DOHH2 (cell line): ENCODE data around the gene DACT2.
"Not testable (repeated sequence)": the region's sequence is repeated elsewhere in the genome, so short reads cannot be mapped to it uniquely, and the experiment has no call there.

Experiments used
- CTCF ChIP-seq: fragments of 200-600 bp; sonication (generic); IDR thresholded peaks from one replicate; pipeline ENCODE4 v1.5.1; 2014; ENCODE audit warnings: antibody characterized with exemption, mild to moderate bottlenecking, low read depth, low read length; ENCODE audit not compliant: poor library complexity, severe bottlenecking
- EZH2phosphoT487 ChIP-seq: fragments of 200-600 bp; sonication (generic); IDR thresholded peaks from 2 replicates; pipeline ENCODE4 v1.6.1; 2017; ENCODE audit warnings: borderline replicate concordance, mild to moderate bottlenecking, antibody characterized with exemption, low read length, moderate library complexity, mixed read lengths

GRCh38 chr6:168286771-168287446 is 32.7 kb downstream of the DACT2 start:
- not testable (repeated sequence) for TF ChIP-seq CTCF, EZH2phosphoT487
